HG03571 (cell line): ENCODE measurements around the gene DNAH17.
"Not testable (repeated sequence)": the region's sequence is repeated elsewhere in the genome, so short reads cannot be mapped to it uniquely, and the experiment has no call there.

Experiments
- ATAC-seq: cut with Tn5 transposase; IDR thresholded peaks from one replicate; pipeline ENCODE4 v1.9.1; 2021; ENCODE audit not compliant: unreplicated experiment

DNAH17 gene

GRCh38 chr17:78526231-78527025 lies 50.8 kb downstream of the DNAH17 start:
- ATAC-seq: no peak

- no peak for ATAC-seq
Observed at GRCh38 chr17:78525511-78526160, 51.6 kb downstream of the DNAH17 start.

- ATAC-seq: no peak
Observed at GRCh38 chr17:78524870-78525510, 52.2 kb downstream of the DNAH17 start.

GRCh38 chr17:78523934-78524655 lies 53.1 kb downstream of the DNAH17 start:
- no peak for ATAC-seq

GRCh38 chr17:78522031-78522809 lies 55.0 kb downstream of the DNAH17 start:
- no peak for ATAC-seq

- no peak for ATAC-seq
Observed at GRCh38 chr17:78517421-78517820, 59.8 kb downstream of the DNAH17 start.

- no peak for ATAC-seq
Observed at GRCh38 chr17:78515480-78515879, 61.7 kb downstream of the DNAH17 start.

GRCh38 chr17:78514521-78514920 lies 62.7 kb downstream of the DNAH17 start:
- no peak for ATAC-seq

GRCh38 chr17:78512976-78513375 lies 64.2 kb downstream of the DNAH17 start:
- no peak for ATAC-seq

GRCh38 chr17:78510141-78511075 lies 66.8 kb downstream of the DNAH17 start:
- ATAC-seq: no peak

- no peak for ATAC-seq
Observed at GRCh38 chr17:78507526-78507925, 69.7 kb downstream of the DNAH17 start.

- no peak for ATAC-seq
Observed at GRCh38 chr17:78506454-78507309, 70.5 kb downstream of the DNAH17 start.

- ATAC-seq: no peak
Observed at GRCh38 chr17:78504156-78504925, 72.9 kb downstream of the DNAH17 start.

- ATAC-seq: not testable (repeated sequence)
Observed at GRCh38 chr17:78503388-78503787, 73.8 kb downstream of the DNAH17 start.

GRCh38 chr17:78502611-78503148 lies 74.5 kb downstream of the DNAH17 start:
- no peak for ATAC-seq

- ATAC-seq: no peak
Observed at GRCh38 chr17:78501241-78502036, 75.8 kb downstream of the DNAH17 start.

- no peak for ATAC-seq
Observed at GRCh38 chr17:78500806-78501205, 76.4 kb downstream of the DNAH17 start.
